Nucleus accumbens (tissue), 56 donors: Measurements from ENCODE around the gene RNF38.
A peak's percentile ranks its signal among the peaks of the same experiment; 100 is the strongest.
"Not testable (repeated sequence)": the region's sequence is repeated elsewhere in the genome, so short reads cannot be mapped to it uniquely, and the experiment has no call there.

ENCODE experiments used
- DNase-seq, 56 donors: peaks; one replicate each; lab custom pipeline; 2025; lab: John Stamatoyannopoulos, UW

Gene RNF38

GRCh38 chr9:36409076-36409475, 9.0 kb upstream of the RNF38 start:
- DNase-seq = not testable (repeated sequence)

GRCh38 chr9:36407122-36407723, 7.2 kb upstream of the RNF38 start:
- peak in 47 of 56 donors; percentile 8 to 71 (median 40) for DNase-seq

DNA sequence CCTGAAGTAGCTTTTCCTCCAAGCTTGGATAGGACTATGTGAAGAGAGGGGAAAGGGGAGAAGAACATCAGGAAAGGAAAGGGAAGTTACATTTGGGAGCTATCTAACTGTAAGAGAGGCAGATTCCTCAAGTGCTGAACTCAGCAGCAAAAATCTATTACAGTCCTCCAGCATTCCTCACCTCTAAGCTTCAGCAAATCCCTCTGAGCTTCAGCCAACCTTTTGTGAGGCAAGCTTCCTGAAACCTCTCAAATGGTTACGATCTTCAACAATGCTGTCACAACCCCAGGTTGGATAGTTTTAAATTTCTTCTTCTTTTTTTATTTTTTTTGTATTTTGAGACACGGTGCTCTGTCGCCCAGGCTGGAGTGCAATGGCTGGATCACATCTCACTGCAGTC, 2.5 kb upstream of the RNF38 start:
- DNase-seq = no peak

DNA sequence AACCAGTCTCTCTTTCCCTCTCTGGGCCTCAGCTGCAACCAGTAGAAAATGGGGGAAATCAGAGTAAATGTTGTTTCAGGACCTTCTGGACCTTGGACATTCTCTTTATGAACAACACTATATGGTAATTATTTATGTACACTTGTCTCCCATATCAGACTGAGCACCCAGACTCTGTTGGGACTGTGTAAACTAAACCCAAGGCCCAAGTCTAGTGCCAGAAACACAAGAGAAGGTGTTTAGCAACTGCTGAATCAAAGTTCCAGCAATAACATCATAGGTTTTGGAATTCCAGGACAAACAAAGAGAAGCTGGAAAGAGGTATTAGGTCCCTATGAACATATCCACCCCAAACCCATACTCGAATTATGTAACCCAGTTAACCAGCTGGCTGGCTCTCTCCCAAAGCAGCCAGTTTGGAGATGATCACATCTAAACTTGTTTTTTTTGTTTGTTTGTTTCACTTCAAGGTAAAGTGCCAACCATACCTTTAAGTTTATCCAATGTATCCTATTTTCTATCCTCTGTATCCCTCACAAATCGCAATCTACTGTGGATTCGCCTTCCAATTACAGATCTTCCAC, 1.9 kb upstream of the RNF38 start:
- DNase-seq = no peak

DNA sequence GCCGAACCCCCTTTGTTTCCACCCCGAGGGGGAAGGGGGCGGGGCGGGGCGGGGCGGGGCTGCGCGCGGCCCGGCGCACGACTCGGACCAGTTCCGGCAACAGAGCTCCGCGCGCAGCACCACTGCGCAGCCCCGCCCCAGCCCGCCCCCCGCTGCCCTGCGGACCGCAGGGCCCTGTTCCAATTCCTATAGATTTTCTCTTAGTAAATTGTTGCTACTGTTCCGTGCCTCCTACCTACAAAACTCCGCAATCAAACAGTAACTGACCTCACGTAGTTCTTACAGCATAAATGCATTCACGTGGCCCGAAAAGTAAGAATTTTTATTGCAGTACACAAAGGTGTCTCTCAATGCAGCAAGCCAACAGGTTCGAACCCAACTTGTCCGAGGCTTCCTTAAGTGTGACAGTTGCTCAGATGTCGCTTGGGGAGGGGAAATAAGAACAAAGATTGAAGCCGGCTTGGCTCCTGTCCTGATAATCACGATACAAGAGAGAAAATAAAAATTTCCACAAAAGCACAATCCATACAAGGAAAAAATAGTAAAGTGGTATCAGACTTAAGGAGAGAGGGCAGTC, 1.2 kb upstream of the RNF38 start:
- DNase-seq = peak in 42 of 56 donors; percentile 26 to 99 (median 86)

GRCh38 chr9:36400332-36401163, 479 bp upstream of the RNF38 start:
- peak in 55 of 56 donors; percentile 23 to 99 (median 86) for DNase-seq

DNA sequence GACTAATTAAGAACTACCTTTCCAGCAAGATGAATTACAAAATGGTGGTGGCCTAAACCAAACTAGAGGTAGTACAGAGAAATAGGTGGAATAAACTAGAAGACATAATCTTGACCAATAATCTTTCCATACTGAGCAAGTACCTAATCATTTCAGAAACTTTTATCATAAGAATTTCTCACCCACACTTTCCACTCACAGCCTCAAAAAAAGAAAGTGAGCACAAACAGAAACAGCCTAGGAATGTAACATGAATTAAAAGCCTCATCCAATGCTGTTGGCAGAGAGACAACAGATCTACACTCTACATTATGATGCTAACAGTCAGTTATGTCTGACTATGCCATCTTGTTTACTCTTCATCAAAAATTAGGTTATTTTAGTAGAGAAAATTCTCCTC, 1.3 kb downstream of the RNF38 start:
- no peak for DNase-seq

DNA sequence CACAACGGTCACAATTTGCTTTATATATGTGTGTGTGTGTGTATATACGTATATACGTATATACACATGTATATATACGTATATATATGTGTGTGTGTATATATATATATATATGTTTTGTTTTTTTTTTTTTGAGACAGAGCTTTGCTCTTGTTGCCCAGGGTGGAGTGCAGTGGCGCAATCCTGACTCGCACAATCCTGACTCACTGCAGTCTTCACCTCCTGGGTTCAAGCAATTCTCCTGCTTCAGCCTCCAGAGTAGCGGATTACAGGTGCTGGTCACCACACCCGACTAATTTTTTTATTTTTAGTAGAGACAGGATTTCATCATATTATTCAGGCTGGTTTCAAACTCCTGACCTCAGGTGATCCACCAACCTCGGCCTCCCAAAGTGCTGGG, 3.1 kb downstream of the RNF38 start:
- DNase-seq = no peak

GRCh38 chr9:36392489-36392888, 7.6 kb downstream of the RNF38 start:
- no peak for DNase-seq

DNA sequence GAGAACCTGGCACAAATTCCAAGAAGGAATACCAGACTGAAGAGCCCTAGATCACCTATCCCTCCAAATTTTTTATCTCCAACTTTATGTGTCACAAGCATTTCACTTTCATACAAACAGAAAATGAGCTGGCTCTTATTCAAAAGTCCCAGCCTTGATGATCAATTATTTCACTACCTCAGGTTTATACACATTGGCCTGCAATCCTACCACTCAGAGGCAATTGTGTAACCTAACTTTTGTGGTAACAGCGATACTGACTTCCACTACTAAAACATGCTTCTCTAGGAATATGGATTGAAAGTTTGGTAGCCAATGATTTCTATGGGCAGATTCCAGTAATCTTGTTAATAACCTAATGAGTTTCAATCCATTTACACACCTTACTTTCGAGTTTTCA, 10.5 kb downstream of the RNF38 start:
- no peak for DNase-seq

DNA sequence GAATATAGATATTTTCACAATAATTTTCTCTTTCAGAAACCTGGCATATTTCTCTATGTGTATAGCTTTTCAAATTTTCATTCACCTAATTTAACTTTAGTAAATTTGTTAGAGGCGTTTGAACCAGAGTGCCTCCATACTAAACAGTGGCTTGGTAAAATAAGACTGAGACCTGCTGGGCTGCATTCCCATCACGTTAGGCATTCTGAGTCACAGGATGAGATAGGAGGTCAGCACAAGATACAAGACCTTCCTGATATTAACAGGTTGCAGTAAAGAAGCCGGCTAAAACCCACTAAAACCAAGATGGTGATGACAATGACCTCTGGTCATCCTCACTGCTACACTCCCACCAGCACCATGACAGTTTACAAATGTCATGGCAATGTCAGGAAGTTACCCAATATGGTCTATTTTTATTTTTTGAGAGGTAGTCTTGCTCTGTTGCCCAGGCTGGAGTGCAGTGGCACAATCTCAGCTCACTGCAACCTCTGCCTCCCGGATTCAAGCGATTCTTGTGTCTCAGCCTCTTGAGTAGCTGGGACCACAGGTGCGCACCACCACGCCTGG, 13.6 kb downstream of the RNF38 start:
- not testable (repeated sequence) for DNase-seq

GRCh38 chr9:36382484-36382883, 17.6 kb downstream of the RNF38 start:
- DNase-seq = no peak

DNA sequence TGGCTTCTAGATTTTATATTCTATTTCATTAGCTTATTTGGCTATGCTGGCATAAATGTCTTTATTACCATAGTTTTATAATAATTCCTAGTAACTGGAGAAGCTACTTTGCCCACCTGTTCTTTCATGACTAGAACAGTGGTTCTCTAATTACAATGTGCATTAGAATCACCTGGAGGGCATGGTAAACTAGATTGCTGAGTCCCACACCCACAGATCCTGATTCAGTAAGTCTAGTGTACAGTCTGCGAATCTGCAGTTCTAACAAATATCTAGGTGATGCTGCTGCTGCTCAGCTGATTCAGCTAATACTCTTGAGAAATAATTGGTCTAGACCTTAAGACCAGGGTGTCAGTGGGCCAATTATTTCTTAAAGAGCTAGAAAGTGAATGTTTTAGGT, 35.5 kb downstream of the RNF38 start:
- no peak for DNase-seq

DNA sequence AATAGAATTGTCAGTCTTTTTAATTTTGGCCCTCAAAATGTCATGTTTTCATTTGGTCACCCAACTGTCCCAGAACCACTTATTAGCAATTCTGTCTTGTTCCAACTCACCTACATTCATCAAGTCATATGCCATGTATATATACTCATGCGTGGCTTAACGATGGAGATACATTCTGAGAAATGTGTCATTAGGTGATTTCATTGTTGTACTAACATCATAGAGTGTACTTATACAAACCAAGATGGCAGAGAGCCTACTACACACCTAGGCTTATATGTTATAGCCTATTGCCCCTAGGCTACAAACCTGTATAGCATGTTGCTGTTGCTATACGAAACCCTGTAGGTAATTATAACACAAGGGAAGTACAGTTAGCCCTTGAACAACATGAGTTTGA, 36.6 kb downstream of the RNF38 start:
- DNase-seq = no peak

GRCh38 chr9:36358486-36358885, 41.6 kb downstream of the RNF38 start:
- no peak for DNase-seq

- no peak for DNase-seq
Observed at GRCh38 chr9:36357639-36358038, 42.4 kb downstream of the RNF38 start.

GRCh38 chr9:36346569-36346968, 53.5 kb downstream of the RNF38 start:
- no peak for DNase-seq

DNA sequence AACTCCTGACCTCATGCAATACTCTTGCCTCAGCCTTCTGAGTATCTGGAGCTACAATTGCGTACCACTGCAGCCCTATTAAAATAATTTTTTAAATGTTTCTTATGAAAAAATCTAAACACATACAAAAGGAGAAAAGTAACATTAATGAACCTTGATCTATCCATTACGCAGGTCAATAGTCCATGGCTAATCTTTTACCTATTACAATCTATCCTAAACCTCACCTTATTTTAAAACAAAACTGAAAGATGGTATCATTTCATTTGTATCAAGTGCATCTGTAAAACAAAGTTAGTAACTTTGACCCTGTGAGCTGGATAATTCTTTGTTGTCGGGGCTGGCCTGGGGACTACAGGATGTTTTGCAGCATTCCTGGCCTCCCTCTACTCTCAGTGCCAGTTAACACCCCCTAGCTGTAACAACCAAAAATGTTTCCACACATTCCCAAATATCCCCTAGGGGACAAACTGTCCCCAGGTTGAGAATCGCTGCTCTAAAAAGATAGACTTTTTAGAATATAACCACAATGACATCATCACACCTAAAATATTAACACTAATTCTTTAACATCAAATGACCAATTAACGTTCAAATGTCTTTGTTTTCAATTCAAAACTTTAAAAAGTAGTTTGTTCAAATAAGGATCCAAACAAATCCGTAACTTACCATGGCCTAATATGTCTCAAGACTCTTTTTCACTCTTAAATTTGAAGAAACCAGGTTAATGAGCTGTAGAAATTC, 54.8 kb downstream of the RNF38 start:
- no peak for DNase-seq

GRCh38 chr9:36341936-36342577, 58.0 kb downstream of the RNF38 start:
- no peak for DNase-seq

GRCh38 chr9:36337865-36338264, 62.2 kb downstream of the RNF38 start:
- DNase-seq = peak in 2 of 56 donors; percentile 19 to 25
